GM12878 (cell line): ENCODE results near the gene UVRAG. TPM values are rescaled to one million over a fixed set of nuclear protein-coding genes. Genes with fewer than 3 reads are reported as not detected.

Experiments
- ATAC-seq: fragments of 200-7000 bp; cut with Tn5 transposase; 3 replicates; pipeline ENCODE4 v1.9.1; 2020; ENCODE audit warnings: mild to moderate bottlenecking, moderate library complexity
- BruUV-seq: library from RNA; stranded (reverse); fragments of 400-500 nt; replicated peaks from 2 replicates; lab custom pipeline; 2021; lab: Mats Ljungman, UMichigan
- CTCF ChIA-PET: fragments of 300-600 bp; sonication (Branson Sonifier 250); formaldehyde crosslinking; extraction: SDS; loops from one replicate; lab custom pipeline; 2021; ENCODE audit warnings: inconsistent platforms; lab: Yijun Ruan, JAX
- POLR2A ChIA-PET: fragments of 350-600 bp; formaldehyde crosslinking; extraction: SDS; loops from one replicate; lab custom pipeline; 2021; ENCODE audit warnings: inconsistent platforms; lab: Charles Lee
- RAD21 ChIA-PET: fragments of 300-600 bp; sonication (Branson Sonifier 250); formaldehyde crosslinking; loops from one replicate; lab custom pipeline; 2023; ENCODE audit warnings: antibody characterized with exemption; ENCODE audit not compliant: unreplicated experiment; lab: Charles Lee
- SMC1A ChIA-PET: fragments of 300-600 bp; sonication (Branson Sonifier 250); formaldehyde crosslinking; loops from one replicate; lab custom pipeline; 2023; ENCODE audit not compliant: unreplicated experiment, uncharacterized antibody; lab: Charles Lee
- DNase-seq: peaks from one replicate; pipeline ENCODE4 v3.0.0-alpha.2; 2011; ENCODE audit warnings: low read depth, low spot score
- FAIRE-seq: peaks from 3 replicates; lab custom pipeline; 2011; peaks lifted over from hg19 to GRCh38; lab: Jason Lieb, UNC
- H2AFZ ChIP-seq: 2 replicates; pipeline ENCODE4 v1.6.0; 2011; ENCODE audit warnings: low read depth, low read length, control low read depth; ENCODE audit not compliant: control insufficient read depth
- H3K27ac ChIP-seq: 2 replicates; pipeline ENCODE4 v1.5.1; 2011; ENCODE audit warnings: control low read depth; ENCODE audit not compliant: control insufficient read depth, insufficient read depth
- H3K27me3 ChIP-seq, 2 experiments: replicated peaks in 1 of 2; 2 replicates each; pipeline versions ENCODE4 v1.6.0 to v1.6.1; 2011; ENCODE audit warnings: low read length in 1 of 2; ENCODE audit not compliant: control insufficient read depth in 2 of 2, insufficient read depth in 2 of 2
- H3K36me3 ChIP-seq, 2 experiments: 2 replicates each; pipeline ENCODE4 v1.5.1; 2011; ENCODE audit warnings: low read length in 1 of 2; ENCODE audit not compliant: control insufficient read depth in 2 of 2, insufficient read depth in 2 of 2
- H3K4me1 ChIP-seq: 2 replicates; pipeline ENCODE4 v1.6.1; 2011; ENCODE audit warnings: mild to moderate bottlenecking, low read length, moderate library complexity, mixed read lengths; ENCODE audit not compliant: control insufficient read depth, insufficient read depth
- H3K4me2 ChIP-seq: 2 replicates; pipeline ENCODE4 v1.6.0; 2011; ENCODE audit warnings: control low read depth; ENCODE audit not compliant: control insufficient read depth, insufficient read depth
- H3K4me3 ChIP-seq: fragments of 200-600 bp; sonication (generic); 2 replicates; pipeline ENCODE4 v1.5.1; 2016
- H3K79me2 ChIP-seq: 2 replicates; pipeline ENCODE4 v1.6.0; 2011; ENCODE audit warnings: low read length; ENCODE audit not compliant: control insufficient read depth, insufficient read depth
- H3K9ac ChIP-seq: 2 replicates; pipeline ENCODE4 v1.8.0; 2011; ENCODE audit warnings: low read length, control low read depth, mixed read lengths; ENCODE audit not compliant: control insufficient read depth, insufficient read depth
- H3K9me3 ChIP-seq: replicated peaks from 3 replicates; pipeline ENCODE4 v1.5.1; 2011; ENCODE audit warnings: mild to moderate bottlenecking, low read length; ENCODE audit not compliant: control insufficient read depth, insufficient read depth
- H4K20me1 ChIP-seq: 2 replicates; pipeline ENCODE4 v1.6.0; 2011; ENCODE audit not compliant: control insufficient read depth, insufficient read depth
- ESRRA ChIP-seq: IDR thresholded peaks from 2 replicates; pipeline ENCODE4 v1.6.1; 2012; ENCODE audit warnings: mild to moderate bottlenecking, low read length, improper control_type of control experiment
- FOXK2 ChIP-seq: fragments of 450-650 bp; IDR thresholded peaks from 2 replicates; pipeline ENCODE4 v1.6.1; 2017; ENCODE audit warnings: mild to moderate bottlenecking, moderate library complexity
- GABPA ChIP-seq: IDR thresholded peaks from 2 replicates; pipeline ENCODE4 v1.6.1; 2014; ENCODE audit warnings: antibody characterized with exemption, low read depth, mild to moderate bottlenecking, inconsistent platforms
- KDM1A ChIP-seq: fragments of 200-600 bp; sonication (generic); IDR thresholded peaks from 2 replicates; pipeline ENCODE4 v1.6.1; 2016; ENCODE audit warnings: borderline replicate concordance
- NFXL1 ChIP-seq: fragments of 450-650 bp; IDR thresholded peaks from 2 replicates; pipeline ENCODE4 v1.6.1; 2017; ENCODE audit warnings: antibody characterized with exemption, mild to moderate bottlenecking, borderline replicate concordance
- RB1 ChIP-seq: fragments of 450-650 bp; formaldehyde crosslinking; IDR thresholded peaks from 2 replicates; pipeline ENCODE4 v1.6.1; 2017; ENCODE audit warnings: mild to moderate bottlenecking, borderline replicate concordance
- RUNX3 ChIP-seq: IDR thresholded peaks from 2 replicates; pipeline ENCODE4 v1.6.1; 2012; ENCODE audit warnings: low read length, inconsistent platforms
- ZNF217 ChIP-seq: fragments of 450-650 bp; IDR thresholded peaks from 2 replicates; pipeline ENCODE4 v1.6.1; 2017; ENCODE audit warnings: antibody characterized with exemption, mild to moderate bottlenecking
- ZNF274 ChIP-seq: IDR thresholded peaks from one replicate; pipeline ENCODE4 v1.8.0; 2011; ENCODE audit not compliant: insufficient read length, insufficient read depth
- ZNF622 ChIP-seq: fragments of 450-650 bp; IDR thresholded peaks from 2 replicates; pipeline ENCODE4 v1.6.1; 2017; ENCODE audit warnings: mild to moderate bottlenecking, inconsistent platforms
- WGBS: methylation state at CpG from one replicate; pipeline ENCODE4 v1.1.6; 2016; ENCODE audit warnings: low lambda C conversion rate; ENCODE audit not compliant: insufficient replicate concordance, insufficient coverage; ENCODE audit errors: missing lambda C conversion rate; 5-methylcytosine and 5-hydroxymethylcytosine counted together
- in situ Hi-C: fragments of 300-500 bp; cut with MboI; formaldehyde crosslinking; loops from 9 replicates; pipeline ENCODE4 v1.14.3; 2018; ENCODE audit warnings: mixed read lengths
- intact Hi-C: fragments of 100-400 bp; cut with micrococcal nuclease; formaldehyde crosslinking; loops from one replicate; pipeline ENCODE4 v1.14.2; 2022; ENCODE audit not compliant: unreplicated experiment
- polyA plus RNA-seq, 11 experiments: library from polyadenylated mRNA; depleted of rRNA in 4 of 11; unstranded in 6 of 11; stranded (reverse) in 5 of 11; fragments of >200 nt; fragmentation: Nextera tagmentation in 4 of 11; fragmentation: Illumina TruSeq in 1 of 11; extraction: Ambion mirVana in 4 of 11; extraction: Trizol in 1 of 11; gene quantifications; 1 replicate in 1 of 11; 2 replicates in 10 of 11; pipeline versions ENCODE4 v1.2.1 to v1.2.3, GENCODE V29; 2011 to 2016; ENCODE audit warnings: inconsistent platforms in 2 of 11, missing spikeins in 2 of 11, low read depth in 1 of 11
- total RNA-seq, 4 experiments: library from RNA; depleted of rRNA in 3 of 4; stranded (reverse); fragments of >200 nt in 3 of 4; fragmentation: Illumina TruSeq in 1 of 4; extraction: Trizol in 1 of 4; gene quantifications; 2 replicates each; pipeline versions ENCODE4 v1.2.1 to v1.2.3, GENCODE V29; 2013 to 2021
- TF ChIP-seq, protein P1 (sequence below): fragments of 450-650 bp; IDR thresholded peaks from 2 replicates; pipeline ENCODE4 v1.6.1; 2017; ENCODE audit warnings: borderline replicate concordance
- TF ChIP-seq, protein P2 (sequence below): IDR thresholded peaks from 2 replicates; pipeline ENCODE4 v1.6.1; 2011; ENCODE audit warnings: low read depth, mild to moderate bottlenecking, low read length, moderate library complexity, borderline replicate concordance; ENCODE audit errors: extremely low read depth

UVRAG gene
- total and polyA plus RNA-seq, 10 of the 15 experiments (the other 5 are each of a cell fraction or from before 2014, with no cell fraction given) = 7.0 to 43.4 (median 37.0) TPM

DNA sequence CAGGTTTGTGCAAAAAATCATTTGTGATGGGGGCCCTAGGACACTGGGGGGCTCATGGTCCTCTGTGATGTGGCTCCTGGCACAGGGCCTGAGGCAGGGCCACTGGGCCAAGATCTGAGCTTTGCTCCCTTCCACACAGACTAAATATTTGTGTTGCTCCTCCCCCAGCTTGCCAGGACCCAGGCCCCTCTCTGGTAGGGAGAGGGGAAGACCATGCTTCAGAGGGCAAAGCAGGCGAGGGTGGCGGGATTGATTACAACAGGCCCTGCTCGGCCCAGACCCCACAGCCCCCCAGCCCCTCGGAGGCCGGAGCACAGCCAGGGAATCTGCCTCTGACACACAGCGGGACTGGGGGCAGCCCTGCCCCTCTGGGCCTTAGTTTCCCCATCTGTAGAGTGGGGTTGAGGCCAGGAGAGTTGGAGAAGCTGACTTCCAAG lies 362.3 kb downstream of the UVRAG start:
- in situ Hi-C loops = no loop called here
- Histone ChIP-seq H3K9me3 (no peaks in the 10 kb centered on the region), H3K4me1 (peaks cover 3% of the 10 kb centered on the region; the same call in 1 of the 2 replicates), H3K4me2 (no peak overlapping the region), H3K27me3 (no peaks in the 10 kb centered on the region), H3K79me2 (no peaks in the 10 kb centered on the region), H3K9ac (no peak overlapping the region), H3K4me3 (no peak overlapping the region), H2AFZ (no peak overlapping the region), H3K27ac (no peak overlapping the region), H3K36me3 (no peaks in the 10 kb centered on the region), H4K20me1 (no peaks in the 10 kb centered on the region)
- WGBS = 52% methylated on average over 6 of the region's 6 CpGs
- FAIRE-seq = no peak
- no peak for TF ChIP-seq RB1
- TF ChIP-seq ESRRA = no peak
- no peak for TF ChIP-seq KDM1A
- TF ChIP-seq NFXL1 = no peak
- TF ChIP-seq ZNF217 = no peak
- TF ChIP-seq FOXK2 = no peak
- TF ChIP-seq GABPA = no peak
- no peak for TF ChIP-seq ZNF622
- TF ChIP-seq, protein P1, sequence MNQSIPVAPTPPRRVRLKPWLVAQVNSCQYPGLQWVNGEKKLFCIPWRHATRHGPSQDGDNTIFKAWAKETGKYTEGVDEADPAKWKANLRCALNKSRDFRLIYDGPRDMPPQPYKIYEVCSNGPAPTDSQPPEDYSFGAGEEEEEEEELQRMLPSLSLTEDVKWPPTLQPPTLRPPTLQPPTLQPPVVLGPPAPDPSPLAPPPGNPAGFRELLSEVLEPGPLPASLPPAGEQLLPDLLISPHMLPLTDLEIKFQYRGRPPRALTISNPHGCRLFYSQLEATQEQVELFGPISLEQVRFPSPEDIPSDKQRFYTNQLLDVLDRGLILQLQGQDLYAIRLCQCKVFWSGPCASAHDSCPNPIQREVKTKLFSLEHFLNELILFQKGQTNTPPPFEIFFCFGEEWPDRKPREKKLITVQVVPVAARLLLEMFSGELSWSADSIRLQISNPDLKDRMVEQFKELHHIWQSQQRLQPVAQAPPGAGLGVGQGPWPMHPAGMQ = no peak
- TF ChIP-seq, protein P2, sequence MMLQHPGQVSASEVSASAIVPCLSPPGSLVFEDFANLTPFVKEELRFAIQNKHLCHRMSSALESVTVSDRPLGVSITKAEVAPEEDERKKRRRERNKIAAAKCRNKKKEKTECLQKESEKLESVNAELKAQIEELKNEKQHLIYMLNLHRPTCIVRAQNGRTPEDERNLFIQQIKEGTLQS = no peak
- no peak for TF ChIP-seq ZNF274
- no peak for TF ChIP-seq RUNX3
- ChIA-PET SMC1A (no interaction called here), RAD21 (no interaction called here), CTCF (no interaction called here), POLR2A (no interaction called here)
- intact Hi-C loops = no loop called here
- no peak for ATAC-seq
- DNase-seq = no peak
- BruUV-seq = no TSS peak
